GM12872 (cell line): ENCODE measurements around the gene PTBP2.

ENCODE experiments used
- CTCF ChIP-seq: IDR thresholded peaks from 3 replicates; pipeline ENCODE4 v1.5.1; 2011; ENCODE audit warnings: low read depth, mild to moderate bottlenecking, low read length, moderate library complexity; ENCODE audit not compliant: insufficient read depth

Gene PTBP2

GRCh38 chr1:96825950-96826576 lies 104.5 kb downstream of the PTBP2 start:
- TF ChIP-seq CTCF, result no peak

GRCh38 chr1:96833376-96833775 lies 111.8 kb downstream of the PTBP2 start:
- TF ChIP-seq CTCF, result no peak

GRCh38 chr1:96834986-96835385 lies 113.4 kb downstream of the PTBP2 start:
- no peak for TF ChIP-seq CTCF

- no peak for TF ChIP-seq CTCF
Observed at GRCh38 chr1:96837057-96837780, 115.6 kb downstream of the PTBP2 start.

- no peak for TF ChIP-seq CTCF
Observed at GRCh38 chr1:96837781-96838216, 116.2 kb downstream of the PTBP2 start.

- TF ChIP-seq CTCF, result no peak
Observed at GRCh38 chr1:96840396-96840795, 118.8 kb downstream of the PTBP2 start.

- peak; percentile 19; the same call in 1 of the 3 replicates for TF ChIP-seq CTCF
Observed at GRCh38 chr1:96842215-96842614, 120.6 kb downstream of the PTBP2 start.
